ENCODE results near the gene CAPN5.
"Not testable (repeated sequence)": the region's sequence is repeated elsewhere in the genome, so short reads cannot be mapped to it uniquely, and the experiment has no call there.

CAPN5 gene

DNA sequence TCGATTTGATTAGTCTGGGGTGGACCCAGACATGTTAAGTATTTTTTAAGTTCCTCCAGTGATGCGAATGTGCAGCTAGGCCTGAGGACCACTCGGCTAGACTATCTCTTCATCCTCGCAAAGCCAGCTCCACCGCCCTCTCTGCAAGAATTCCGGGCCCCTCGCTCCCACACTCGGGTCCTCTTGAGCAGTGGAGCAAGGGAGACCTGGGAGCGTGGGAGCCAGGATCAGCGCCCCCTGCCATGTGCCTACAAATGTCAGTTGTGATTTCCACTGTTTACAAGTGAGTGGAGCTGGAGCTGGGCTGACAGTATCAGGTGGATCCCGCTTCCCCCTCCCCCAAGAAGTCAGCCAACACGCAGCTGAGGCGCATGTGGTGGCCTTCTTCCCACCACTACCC is 25.9 kb upstream of the CAPN5 start:
- intact Hi-C loops (cut with DNase I): loop anchor here (10.0 kb wide), 1 partner anchor 574 kb away; no protein-coding TSS in a partner anchor
- DNase-seq: peak in 1 of 10 donors; percentile 47

DNA sequence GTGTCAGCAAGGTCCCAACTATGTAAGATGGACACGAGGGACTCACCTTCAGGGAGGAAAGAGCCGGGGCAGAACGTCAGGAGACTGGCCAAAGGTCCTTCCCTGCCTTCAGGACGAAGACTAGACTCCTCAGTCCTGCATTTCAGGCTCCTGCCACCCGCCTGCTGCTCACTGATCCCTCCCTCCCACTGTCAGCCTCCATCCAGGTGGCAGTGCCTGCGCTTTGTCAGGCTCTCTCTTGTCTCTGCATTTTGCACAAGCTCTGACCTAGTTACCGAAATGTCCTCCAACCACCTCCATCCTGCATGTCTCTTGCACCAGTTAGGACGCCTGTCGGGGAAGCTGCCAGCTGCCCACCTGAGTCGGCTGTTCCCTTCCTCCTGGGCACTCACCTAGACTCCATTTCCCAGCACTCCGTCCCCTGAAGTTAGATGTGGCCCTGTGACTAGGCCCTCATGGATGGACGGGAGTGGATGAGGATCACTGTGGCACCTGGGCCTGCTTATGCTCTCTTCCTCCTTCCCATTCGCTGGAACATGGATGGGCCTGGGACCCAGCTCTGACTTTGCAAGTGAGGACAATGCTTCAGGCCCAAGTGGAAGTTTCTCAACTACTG is 24.6 kb upstream of the CAPN5 start:
- DNase-seq: peak in 2 of 10 donors; percentile 56 to 76
- intact Hi-C loops (cut with DNase I): loop anchor here (10.0 kb wide), 1 partner anchor 573 kb away; no protein-coding TSS in a partner anchor

DNA sequence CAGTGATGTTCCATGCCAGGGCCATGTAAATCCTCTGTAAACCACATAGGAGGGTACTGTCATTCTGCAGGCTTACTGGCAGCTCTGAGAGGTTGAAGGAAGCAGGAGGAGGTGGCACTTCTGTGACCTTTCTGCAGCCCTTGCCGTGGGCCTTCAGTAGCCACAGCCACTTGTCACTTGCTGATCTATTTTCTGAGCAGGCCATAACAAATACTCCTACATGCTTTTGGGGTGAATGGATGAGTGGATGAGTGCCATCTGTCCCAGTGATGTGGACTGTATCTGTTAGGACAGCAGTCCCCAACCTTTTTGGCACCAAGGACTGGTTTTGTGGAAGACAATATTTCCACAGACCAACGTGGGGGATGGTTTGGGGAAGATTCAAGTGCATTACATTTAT is 22.4 kb upstream of the CAPN5 start:
- no peak for DNase-seq
- intact Hi-C loops (cut with DNase I): loop anchor here (10.0 kb wide), 1 partner anchor 570 kb away; no protein-coding TSS in a partner anchor

DNA sequence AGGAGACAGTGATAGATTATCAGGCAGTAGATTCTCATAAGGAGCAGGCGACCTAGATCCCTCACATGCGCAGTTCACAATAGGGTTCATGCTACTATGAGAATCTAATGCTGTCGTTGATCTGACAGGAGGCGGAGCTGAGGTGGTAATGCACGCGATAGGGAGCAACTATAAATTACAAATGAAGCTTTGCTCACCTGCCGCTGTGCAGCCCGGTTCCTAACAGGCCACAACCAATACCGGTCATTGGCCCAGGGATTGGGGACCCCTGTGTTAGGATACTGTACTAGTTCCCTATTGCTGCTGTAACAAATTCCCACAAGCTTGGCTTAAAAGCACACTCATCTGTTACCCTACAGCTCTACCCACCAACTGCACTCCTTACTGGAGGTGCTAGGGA is 21.9 kb upstream of the CAPN5 start:
- intact Hi-C loops (cut with DNase I): loop anchor here (5.0 to 10.0 kb wide), 4 partner anchors 123 to 570 kb away; no protein-coding TSS in a partner anchor
- no peak for DNase-seq

DNA sequence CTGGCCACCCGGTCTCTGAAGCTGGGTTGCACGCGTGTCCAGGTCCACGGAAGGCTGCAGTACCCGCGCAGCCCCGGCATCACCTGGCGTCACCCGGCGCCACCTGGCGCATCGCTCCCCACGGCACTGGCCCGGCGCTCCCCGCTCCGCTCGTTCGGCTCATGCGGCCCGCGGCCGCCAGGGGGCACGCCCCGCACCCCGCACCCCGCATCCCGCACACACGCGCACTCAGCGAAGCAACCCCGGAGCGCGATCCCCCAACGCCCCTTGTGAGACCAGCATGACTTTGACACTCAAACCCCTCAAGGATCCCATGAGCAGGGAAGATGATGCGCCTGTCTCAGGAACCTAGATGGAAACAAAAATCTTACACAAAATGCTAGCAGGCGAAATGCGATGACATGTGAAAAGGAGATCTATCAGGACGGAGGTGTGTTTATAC is 20.7 kb upstream of the CAPN5 start:
- peak in 5 of 10 donors; percentile 18 to 91 (median 46) for DNase-seq
- intact Hi-C loops (cut with DNase I): loop anchor here (5.0 to 10.0 kb wide), 4 partner anchors 124 to 569 kb away; no protein-coding TSS in a partner anchor

DNA sequence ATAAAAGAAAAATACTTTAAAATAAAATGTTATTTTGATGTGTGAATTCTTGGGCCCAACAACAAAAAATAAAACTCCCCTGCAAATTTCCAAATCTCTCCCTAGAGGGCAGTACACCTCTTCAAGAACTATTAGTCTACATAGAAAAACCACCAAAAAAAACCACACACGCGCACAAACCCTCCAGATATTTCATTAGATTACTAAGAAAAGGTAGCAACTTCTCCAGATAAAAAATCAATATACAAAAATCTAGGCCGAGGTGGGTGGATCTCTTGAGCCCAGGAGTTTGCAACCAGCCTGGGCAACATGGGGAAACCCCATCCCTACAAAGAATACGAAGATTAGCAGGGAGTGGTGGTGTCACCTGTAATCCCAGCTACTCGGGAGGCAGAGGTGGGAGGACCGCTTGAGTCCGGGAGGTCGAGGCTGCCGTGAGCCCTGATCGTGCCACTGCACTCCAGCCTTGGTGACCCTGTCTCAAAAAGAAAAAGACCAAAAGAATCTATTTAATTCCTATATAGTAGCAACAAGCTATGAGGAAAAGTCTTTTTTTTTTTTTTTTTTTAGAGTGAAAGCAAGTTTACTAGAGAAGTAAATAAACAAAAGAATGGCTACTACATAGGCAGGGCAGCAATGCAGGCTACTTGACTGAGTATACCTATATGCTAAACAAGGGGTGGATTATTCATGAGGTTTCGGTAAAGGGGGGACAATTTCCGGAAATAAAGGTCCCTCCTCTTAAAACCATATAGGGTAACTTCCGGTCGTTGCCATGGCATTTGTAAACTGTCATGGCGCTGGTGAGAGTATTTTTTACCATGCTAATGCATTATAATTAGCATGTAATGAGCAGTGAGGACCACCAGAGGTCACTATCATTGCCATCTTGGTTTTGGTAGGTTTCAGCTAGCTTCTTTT is 19.5 kb upstream of the CAPN5 start:
- DNase-seq: peak in 7 of 10 donors; percentile 56 to 91 (median 69)
- intact Hi-C loops (cut with DNase I): loop anchor here (1.0 to 10.0 kb wide), 5 partner anchors 44 to 568 kb away; no protein-coding TSS in a partner anchor

DNA sequence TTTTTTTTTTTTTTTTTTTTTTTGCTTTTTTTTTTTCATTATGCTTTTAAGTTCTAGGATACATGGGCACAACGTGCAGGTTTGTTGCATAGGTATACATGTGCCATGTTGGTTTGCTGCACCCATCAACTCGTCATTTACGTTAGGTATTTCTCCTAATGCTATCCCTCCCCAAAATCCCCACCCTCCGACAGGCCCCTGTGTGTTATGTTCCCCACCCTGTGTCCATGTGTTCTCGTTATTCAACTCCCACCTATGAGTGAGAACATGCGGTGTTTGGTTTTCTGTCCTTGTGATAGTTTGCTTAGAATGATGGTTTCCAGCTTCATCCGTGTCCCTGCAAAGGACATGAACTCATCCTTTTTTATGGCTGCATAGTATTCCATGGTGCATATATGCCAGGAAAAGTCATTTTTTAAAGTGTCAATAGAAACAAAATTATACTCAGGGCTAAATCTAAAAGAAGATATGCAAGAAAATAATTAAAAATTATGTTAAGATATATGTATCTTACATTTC is 18.8 kb upstream of the CAPN5 start:
- intact Hi-C loops (cut with DNase I): loop anchor here (1.0 to 10.0 kb wide), 5 partner anchors 43 to 567 kb away; no protein-coding TSS in a partner anchor
- DNase-seq: not testable (repeated sequence)

DNA sequence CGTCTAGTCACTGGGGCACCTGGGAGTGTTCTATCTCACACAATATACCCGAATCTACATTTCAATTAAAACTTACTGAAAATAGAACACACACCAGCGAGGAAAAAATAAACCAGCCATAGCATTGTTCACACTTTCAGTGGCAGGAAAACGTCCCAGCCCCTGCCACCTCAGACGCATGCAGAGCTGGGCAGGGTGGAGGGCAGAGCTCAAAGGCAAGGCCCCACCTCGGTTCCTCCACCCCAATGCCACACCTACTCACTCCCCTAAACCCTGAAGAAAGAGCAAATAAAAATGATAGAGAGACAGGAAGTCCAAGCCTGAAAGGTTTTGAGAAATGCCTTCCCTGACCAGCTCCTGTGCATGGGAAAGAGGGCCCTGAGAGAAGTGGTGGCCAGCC is 17.7 kb upstream of the CAPN5 start:
- intact Hi-C loops (cut with DNase I): loop anchor here (5.0 to 10.0 kb wide), 4 partner anchors 127 to 566 kb away; no protein-coding TSS in a partner anchor
- DNase-seq: no peak

DNA sequence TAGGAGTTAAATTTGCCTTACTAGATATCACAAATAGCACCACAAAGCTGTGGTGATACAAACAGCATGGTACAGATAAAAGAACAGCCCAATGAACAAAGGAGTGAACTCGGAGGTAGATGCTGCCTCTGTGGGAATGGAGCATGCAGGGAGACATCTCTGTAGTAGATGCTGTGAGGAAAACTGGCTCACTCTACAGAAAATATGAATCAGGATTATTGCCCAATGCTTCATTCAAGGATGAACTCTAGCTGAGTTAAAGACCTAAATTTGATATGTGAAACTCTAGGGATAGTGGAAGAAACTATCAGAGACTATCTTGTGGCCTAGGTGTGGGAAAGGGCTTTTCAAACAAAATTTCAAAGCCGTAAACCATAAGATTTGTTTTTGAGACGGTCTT is 15.3 kb upstream of the CAPN5 start:
- DNase-seq: no peak
- intact Hi-C loops (cut with DNase I): no loop called here

DNA sequence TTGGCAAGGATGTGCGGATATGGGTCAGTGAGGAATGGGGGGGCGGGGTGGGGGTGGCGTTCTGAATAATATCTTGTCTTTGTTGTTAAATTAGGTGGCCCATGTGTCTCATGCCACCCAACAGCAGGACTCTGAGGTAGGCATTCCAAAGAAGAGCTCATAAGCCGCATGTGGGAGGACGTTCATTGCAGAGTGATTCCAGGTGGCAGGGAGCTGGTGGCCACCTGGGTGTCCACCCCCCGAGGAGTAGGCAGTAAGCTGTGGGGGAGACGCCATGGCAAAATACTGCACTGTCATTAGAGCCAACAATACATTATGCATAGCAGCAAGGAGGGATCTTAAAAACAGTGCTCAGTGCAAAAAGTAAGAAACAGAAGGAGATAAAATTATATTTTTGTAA is 14.3 kb upstream of the CAPN5 start:
- peak in 1 of 10 donors; percentile 73 for DNase-seq
- intact Hi-C loops (cut with DNase I): no loop called here

DNA sequence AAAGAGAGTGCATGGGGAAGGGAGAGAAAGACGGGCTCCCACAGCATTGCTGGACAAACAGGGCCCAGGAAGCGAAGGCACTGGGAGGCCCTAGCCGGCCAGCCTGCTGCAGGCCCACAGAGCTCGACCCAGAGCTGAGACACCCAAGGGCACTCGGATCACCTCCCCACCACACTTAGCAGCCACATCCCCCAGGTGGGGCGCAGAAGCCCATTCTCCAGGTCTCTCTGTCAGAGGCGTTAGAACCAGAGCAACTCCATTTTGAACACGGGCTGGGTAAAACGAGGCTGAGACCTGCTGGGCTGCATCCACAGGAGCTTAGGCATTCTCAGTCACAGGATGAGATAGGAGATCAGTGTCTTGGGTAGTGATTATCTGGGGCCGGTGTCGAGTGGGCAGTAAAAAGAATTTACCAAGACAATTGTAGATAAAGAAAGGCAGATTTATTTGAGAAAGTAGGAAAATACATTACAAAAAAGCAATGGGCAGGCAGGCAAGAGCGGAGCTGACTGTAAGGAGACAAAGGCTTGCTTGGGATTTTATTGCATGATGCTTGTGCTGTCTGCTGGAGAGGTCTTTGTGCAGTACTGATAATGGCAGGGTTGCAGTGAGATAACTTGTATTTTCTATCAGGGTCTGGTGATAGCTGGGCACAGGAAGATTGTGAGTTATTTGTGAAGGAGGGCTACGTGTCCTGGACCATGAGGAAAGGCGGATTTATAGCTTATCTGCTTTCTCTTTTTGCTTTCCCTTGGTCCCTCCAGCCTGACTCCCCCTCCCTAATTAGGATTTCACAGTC is 13.4 kb upstream of the CAPN5 start:
- DNase-seq: peak in 1 of 10 donors; percentile 61
- intact Hi-C loops (cut with DNase I): no loop called here

DNA sequence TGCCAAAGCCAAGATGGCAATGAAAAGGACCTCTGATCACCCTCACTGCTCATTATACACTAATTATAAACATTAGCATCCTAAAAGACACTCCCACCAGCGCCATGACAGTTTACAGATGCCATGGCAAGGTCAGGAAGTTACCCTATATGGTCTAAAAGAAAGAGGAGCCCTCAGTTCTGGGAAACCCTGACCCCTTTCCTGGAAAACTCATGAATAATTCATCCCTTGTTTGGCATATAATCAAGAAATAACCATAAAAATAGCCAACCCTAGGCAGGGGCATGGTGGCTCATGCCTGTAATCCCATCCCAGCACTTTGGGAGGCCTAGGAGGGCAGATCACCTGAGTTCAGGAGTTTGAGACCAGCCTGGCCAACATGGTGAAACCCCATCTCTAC is 12.7 kb upstream of the CAPN5 start:
- no peak for DNase-seq

DNA sequence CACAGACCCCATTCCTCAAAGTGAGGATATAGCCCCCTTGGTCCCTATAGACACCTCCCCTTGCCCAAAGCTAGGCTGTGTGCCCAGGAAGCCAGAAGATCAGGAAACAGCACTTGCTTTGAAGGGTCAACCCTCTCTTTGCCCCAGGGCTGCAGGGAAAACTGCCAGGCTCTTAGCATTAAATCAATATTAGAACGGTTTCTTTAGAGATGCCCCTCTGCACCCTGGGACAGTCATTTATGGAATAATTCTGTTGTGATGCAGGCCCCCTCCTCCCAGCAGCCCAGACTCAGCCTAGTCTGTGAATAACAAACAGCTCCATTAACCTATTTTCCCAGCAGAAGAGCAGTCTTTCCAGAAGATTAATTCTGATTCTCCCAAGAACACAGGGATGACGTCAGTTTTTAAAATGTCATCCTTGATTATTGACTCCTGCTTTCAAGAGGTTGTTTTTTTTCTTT is 11.6 kb upstream of the CAPN5 start:
- intact Hi-C loops (cut with DNase I): no loop called here
- no peak for DNase-seq

More for the DNA sequence above, 12.7 kb upstream of the CAPN5 start:
- intact Hi-C loops (cut with DNase I): no loop called here

DNA sequence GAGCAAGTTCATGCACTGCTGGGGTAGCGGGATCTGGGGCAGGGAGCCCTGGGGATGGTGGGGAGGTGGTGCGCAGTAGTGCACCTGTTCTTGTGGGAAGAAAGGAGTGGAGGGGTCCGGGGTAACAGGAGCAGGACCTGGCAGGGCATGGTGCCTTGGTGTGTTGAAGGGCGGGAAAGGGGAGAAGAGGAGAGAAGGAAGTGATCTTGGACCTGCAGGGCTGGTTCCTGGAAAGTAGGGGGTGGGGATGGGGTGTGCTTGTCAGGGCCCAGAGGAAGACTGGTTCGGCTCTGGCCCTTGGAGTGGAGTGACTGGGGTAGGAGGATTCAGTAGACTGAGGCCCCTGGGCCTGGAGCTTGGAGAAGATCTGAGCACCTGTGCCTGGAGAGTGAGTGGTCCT is 10.9 kb upstream of the CAPN5 start:
- DNase-seq: no peak
- intact Hi-C loops (cut with DNase I): no loop called here

DNA sequence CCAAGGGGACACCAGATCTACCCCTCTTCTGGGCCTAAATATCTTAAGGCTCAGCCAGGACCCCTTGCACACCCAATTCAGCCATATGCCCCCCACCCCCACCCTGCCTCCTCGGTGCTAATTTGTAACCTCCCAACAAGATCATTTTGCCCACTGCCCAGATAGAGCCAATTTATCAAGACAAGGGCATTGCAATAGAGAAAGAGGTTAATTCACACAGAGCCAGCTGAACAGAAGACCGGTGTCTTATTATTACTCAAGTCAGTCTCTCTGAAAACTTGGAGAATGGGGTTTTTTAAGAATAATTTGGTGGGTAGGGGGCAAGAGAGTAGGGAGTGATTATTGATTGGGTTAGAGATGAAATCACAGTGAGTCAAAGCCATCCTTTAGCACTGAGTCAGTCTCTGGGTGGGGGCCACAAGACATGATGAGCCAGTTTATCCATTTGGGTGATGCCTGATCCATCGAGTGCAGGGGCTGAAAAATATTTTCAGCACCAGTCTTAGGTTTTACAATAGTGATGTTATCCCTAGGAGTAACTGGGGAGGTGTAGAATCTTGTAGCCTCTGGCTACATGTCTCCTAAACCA is 9.9 kb upstream of the CAPN5 start:
- intact Hi-C loops (cut with DNase I): no loop called here
- DNase-seq: no peak

DNA sequence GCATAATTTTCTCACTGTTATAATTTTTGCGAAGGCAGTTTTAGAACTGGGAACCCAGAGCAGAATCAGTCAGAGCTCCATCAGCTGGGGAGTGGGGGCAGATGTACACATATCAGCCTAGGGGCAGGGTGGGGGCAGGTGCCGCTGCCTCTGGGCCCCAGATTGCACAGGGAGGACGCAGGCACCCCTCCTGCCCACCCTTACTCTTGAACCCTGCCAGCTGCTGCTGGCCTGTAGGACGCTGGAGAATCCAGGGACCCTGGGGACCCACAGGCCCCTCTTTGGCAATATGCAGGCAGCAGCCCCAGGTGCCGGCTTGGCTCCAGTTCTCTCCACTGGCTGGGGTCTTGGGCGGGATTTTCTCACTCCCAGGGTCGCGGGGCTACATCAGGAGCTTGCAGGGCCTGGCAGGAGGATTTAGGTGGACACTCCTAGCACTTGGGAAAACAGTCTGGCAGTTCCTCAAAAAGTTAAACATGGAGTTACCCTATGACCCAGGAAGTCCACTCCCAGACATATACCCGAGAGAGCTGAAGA is 8.8 kb upstream of the CAPN5 start:
- intact Hi-C loops (cut with DNase I): no loop called here
- DNase-seq: peak in 1 of 10 donors; percentile 69

DNA sequence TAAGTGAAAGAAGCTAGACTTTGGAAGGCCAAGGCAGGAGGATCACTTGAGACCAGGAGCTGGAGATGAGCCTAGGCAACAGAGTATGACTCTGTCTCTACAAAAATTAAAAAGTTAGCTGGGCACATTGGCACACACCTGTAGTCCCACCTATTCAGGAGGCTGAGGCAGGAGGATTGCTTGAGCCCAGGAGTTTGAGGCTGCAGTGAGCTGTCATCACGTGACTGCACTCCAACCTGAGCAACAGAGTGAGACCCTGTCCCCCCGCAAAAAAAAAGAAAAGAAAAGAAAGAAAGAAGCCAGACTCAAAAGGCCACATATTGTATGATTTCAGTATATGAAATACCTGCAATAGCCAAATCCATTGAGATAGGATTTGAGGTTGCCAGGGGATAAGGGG is 7.9 kb upstream of the CAPN5 start:
- no peak for DNase-seq
- intact Hi-C loops (cut with DNase I): no loop called here

DNA sequence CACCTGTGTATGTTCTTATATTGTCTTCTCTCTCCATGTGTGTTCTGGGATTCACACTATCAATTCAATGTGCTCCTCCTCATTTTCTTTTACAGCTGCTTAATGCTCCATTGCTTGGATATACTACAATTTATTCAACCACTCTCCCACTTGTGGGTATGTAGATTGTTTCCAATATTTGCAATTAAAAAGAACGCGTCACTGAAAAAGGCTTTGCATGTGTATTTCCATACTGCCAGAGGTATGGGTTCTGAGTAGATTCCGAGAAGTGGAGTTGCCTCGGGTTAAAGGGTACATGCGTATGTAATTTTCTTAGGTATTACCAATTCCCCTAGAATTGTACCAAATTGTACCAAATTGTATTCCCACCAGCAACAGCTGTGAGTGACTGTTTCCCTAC is 7.0 kb upstream of the CAPN5 start:
- DNase-seq: no peak
- intact Hi-C loops (cut with DNase I): no loop called here

DNA sequence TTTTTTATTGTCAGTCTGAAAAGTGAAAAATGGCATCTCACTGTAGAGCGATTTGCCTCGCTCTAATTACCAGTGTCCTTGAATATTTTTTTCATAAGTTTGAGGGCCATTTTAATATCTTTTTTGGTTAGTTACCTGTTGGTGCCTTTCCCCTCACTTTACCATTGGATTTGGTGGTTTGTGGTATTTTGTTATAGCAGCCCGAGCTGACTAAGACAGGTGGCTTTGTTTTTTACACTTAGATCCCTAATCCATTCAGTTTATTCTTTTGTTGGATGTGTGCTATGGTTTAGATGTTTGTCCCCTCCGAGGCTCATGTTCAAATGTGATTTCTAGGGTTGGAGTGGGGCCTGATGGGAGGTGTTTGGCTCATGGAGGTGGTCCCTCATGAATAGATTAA is 6.5 kb upstream of the CAPN5 start:
- intact Hi-C loops (cut with DNase I): no loop called here
- no peak for DNase-seq

All from posterior cingulate gyrus (tissue), 11 donors.